Measurements from ENCODE around the gene DEGS2.

DNA sequence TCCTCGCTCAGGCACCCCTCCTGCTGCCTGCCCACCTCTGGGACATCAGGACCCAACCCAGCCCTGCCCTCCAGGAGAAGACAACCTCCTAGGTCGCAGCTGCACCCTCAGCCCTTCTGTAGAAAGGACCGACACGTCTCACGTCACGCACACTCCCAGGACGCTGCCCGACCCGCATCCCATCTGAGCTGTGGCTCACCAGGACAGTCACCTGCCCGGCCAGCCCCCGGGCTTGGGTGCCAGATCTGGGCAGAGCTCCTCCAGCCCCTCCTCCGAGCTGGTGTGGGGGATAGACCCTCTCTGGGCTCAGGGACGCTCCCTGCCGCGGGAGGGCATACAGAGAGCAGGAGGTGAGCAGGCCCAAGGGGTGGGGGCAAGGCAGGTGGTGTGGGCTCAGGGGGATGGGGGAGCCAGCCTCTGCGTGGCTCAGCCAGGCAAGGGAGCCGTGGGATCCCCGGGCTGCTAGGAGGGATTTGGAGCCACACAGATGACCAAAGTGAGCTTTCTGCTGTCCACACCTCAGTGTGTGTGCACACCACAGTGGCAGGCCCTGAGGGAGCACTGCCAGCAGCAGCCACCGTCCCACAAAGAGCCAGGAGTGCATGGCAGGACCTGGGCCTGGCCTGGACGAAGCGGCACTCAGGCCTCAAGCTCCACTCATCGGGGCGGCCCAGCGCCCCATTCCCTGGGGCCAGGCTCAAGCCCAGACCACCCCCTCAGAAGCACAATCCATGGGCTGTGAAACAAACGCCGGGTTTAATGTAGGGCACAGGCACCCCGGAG is 13.6 kb downstream of the DEGS2 start:
- TF ChIP-seq, protein P1, sequence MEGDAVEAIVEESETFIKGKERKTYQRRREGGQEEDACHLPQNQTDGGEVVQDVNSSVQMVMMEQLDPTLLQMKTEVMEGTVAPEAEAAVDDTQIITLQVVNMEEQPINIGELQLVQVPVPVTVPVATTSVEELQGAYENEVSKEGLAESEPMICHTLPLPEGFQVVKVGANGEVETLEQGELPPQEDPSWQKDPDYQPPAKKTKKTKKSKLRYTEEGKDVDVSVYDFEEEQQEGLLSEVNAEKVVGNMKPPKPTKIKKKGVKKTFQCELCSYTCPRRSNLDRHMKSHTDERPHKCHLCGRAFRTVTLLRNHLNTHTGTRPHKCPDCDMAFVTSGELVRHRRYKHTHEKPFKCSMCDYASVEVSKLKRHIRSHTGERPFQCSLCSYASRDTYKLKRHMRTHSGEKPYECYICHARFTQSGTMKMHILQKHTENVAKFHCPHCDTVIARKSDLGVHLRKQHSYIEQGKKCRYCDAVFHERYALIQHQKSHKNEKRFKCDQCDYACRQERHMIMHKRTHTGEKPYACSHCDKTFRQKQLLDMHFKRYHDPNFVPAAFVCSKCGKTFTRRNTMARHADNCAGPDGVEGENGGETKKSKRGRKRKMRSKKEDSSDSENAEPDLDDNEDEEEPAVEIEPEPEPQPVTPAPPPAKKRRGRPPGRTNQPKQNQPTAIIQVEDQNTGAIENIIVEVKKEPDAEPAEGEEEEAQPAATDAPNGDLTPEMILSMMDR (conservative IDR thresholded peaks at IDR 0.05) = no peak
- TF ChIP-seq ZFX (IDR thresholded peaks at IDR 0.05) = no peak
